ENCODE measurements around the gene ATP6V1A. TPM values are rescaled to one million over a fixed set of nuclear protein-coding genes. Genes with fewer than 3 reads are reported as not detected.

Gene ATP6V1A
- total and polyA plus RNA-seq, 2 donors = 30.0 to 39.6 TPM

- no peak for DNase-seq (ENCODE audit: low read depth in 6 of 9, low spot score in 9 of 9)
- no peaks in the 10 kb centered on the region for H3K27me3 ChIP-seq (ENCODE audit: control insufficient read depth in 2 of 2, insufficient read depth in 1 of 2, low read length in 1 of 2)
- H3K27ac ChIP-seq (ENCODE audit: low read depth in 1 of 2, low read length in 1 of 2) = no peak overlapping the region
- no peak overlapping the region for H3K4me3 ChIP-seq (ENCODE audit: low read length in 2 of 2)
- peaks cover 0 to 25% of the 10 kb centered on the region in 2 donors for H3K36me3 ChIP-seq (ENCODE audit: control insufficient read depth in 2 of 2, insufficient read depth in 2 of 2, low read length in 1 of 2)
- 99% methylated on average over 3 of the region's 3 CpGs for WGBS
- no peaks in the 10 kb centered on the region for H3K4me1 ChIP-seq (ENCODE audit: control insufficient read depth in 2 of 2, insufficient read depth in 2 of 2, low read length in 2 of 2)
- H3K9me3 ChIP-seq (ENCODE audit: control insufficient read depth in 2 of 2, insufficient read depth in 1 of 2, low read length in 1 of 2) = no peaks in the 10 kb centered on the region
Observed at GRCh38 chr3:113717818-113718217, 29.0 kb upstream of the ATP6V1A start.

- Histone ChIP-seq H3K4me3 (ENCODE audit: low read length in 2 of 2) (no peak overlapping the region), H3K27ac (ENCODE audit: low read depth in 1 of 2, low read length in 1 of 2) (no peak overlapping the region), H3K9me3 (ENCODE audit: control insufficient read depth in 2 of 2, insufficient read depth in 1 of 2, low read length in 1 of 2) (no peaks in the 10 kb centered on the region), H3K27me3 (ENCODE audit: control insufficient read depth in 2 of 2, insufficient read depth in 1 of 2, low read length in 1 of 2) (no peaks in the 10 kb centered on the region), H3K4me1 (ENCODE audit: control insufficient read depth in 2 of 2, insufficient read depth in 2 of 2, low read length in 2 of 2) (no peaks in the 10 kb centered on the region), H3K36me3 (ENCODE audit: control insufficient read depth in 2 of 2, insufficient read depth in 2 of 2, low read length in 1 of 2) (peaks cover 0 to 25% of the 10 kb centered on the region in 2 donors)
- no peak for DNase-seq (ENCODE audit: low read depth in 6 of 9, low spot score in 9 of 9)
- 95% methylated on average over 1 of the region's 1 CpG for WGBS
Observed at GRCh38 chr3:113719294-113719693, 27.5 kb upstream of the ATP6V1A start.

- no peak overlapping the region for H3K27ac ChIP-seq (ENCODE audit: low read depth in 1 of 2, low read length in 1 of 2)
- no peaks in the 10 kb centered on the region for H3K4me1 ChIP-seq (ENCODE audit: control insufficient read depth in 2 of 2, insufficient read depth in 2 of 2, low read length in 2 of 2)
- no peak overlapping the region for H3K4me3 ChIP-seq (ENCODE audit: low read length in 2 of 2)
- DNase-seq (ENCODE audit: low read depth in 6 of 9, low spot score in 9 of 9) = no peak
- peaks cover 0 to 25% of the 10 kb centered on the region in 2 donors for H3K36me3 ChIP-seq (ENCODE audit: control insufficient read depth in 2 of 2, insufficient read depth in 2 of 2, low read length in 1 of 2)
- WGBS = 95% methylated on average over 2 of the region's 2 CpGs
- no peaks in the 10 kb centered on the region for H3K9me3 ChIP-seq (ENCODE audit: control insufficient read depth in 2 of 2, insufficient read depth in 1 of 2, low read length in 1 of 2)
- no peaks in the 10 kb centered on the region for H3K27me3 ChIP-seq (ENCODE audit: control insufficient read depth in 2 of 2, insufficient read depth in 1 of 2, low read length in 1 of 2)
Observed at GRCh38 chr3:113719758-113720157, 27.1 kb upstream of the ATP6V1A start.

- no peak overlapping the region for H3K4me3 ChIP-seq (ENCODE audit: low read length in 2 of 2)
- peak in 1 of 9 donors; percentile 29 for DNase-seq (ENCODE audit: low read depth in 6 of 9, low spot score in 9 of 9)
- H3K27ac ChIP-seq (ENCODE audit: low read depth in 1 of 2, low read length in 1 of 2) = peak overlapping the region; percentile 0 to 7
- 6% methylated on average over 3 of the region's 3 CpGs for WGBS
- H3K4me1 ChIP-seq (ENCODE audit: control insufficient read depth in 2 of 2, insufficient read depth in 2 of 2, low read length in 2 of 2) = no peaks in the 10 kb centered on the region
- no peaks in the 10 kb centered on the region for H3K27me3 ChIP-seq (ENCODE audit: control insufficient read depth in 2 of 2, insufficient read depth in 1 of 2, low read length in 1 of 2)
- H3K9me3 ChIP-seq (ENCODE audit: control insufficient read depth in 2 of 2, insufficient read depth in 1 of 2, low read length in 1 of 2) = no peaks in the 10 kb centered on the region
- H3K36me3 ChIP-seq (ENCODE audit: control insufficient read depth in 2 of 2, insufficient read depth in 2 of 2, low read length in 1 of 2) = peaks cover 0 to 28% of the 10 kb centered on the region in 2 donors
Observed at GRCh38 chr3:113721636-113722035, 25.2 kb upstream of the ATP6V1A start.

- no peak for DNase-seq (ENCODE audit: low read depth in 6 of 9, low spot score in 9 of 9)
- peaks cover 0 to 12% of the 10 kb centered on the region in 2 donors for H3K36me3 ChIP-seq (ENCODE audit: control insufficient read depth in 2 of 2, insufficient read depth in 2 of 2, low read length in 1 of 2)
- H3K4me3 ChIP-seq (ENCODE audit: low read length in 2 of 2) = no peak overlapping the region
- no peaks in the 10 kb centered on the region for H3K9me3 ChIP-seq (ENCODE audit: control insufficient read depth in 2 of 2, insufficient read depth in 1 of 2, low read length in 1 of 2)
- no peak overlapping the region for H3K27ac ChIP-seq (ENCODE audit: low read depth in 1 of 2, low read length in 1 of 2)
- H3K4me1 ChIP-seq (ENCODE audit: control insufficient read depth in 2 of 2, insufficient read depth in 2 of 2, low read length in 2 of 2) = no peaks in the 10 kb centered on the region
- H3K27me3 ChIP-seq (ENCODE audit: control insufficient read depth in 2 of 2, insufficient read depth in 1 of 2, low read length in 1 of 2) = no peaks in the 10 kb centered on the region
- WGBS = 96% methylated on average over 2 of the region's 2 CpGs
Observed at GRCh38 chr3:113728661-113729060, 18.2 kb upstream of the ATP6V1A start.

- WGBS = 96% methylated on average over 1 of the region's 1 CpG
- Histone ChIP-seq H3K9me3 (ENCODE audit: control insufficient read depth in 2 of 2, insufficient read depth in 1 of 2, low read length in 1 of 2) (no peaks in the 10 kb centered on the region), H3K27ac (ENCODE audit: low read depth in 1 of 2, low read length in 1 of 2) (no peak overlapping the region), H3K4me3 (ENCODE audit: low read length in 2 of 2) (no peak overlapping the region), H3K4me1 (ENCODE audit: control insufficient read depth in 2 of 2, insufficient read depth in 2 of 2, low read length in 2 of 2) (no peaks in the 10 kb centered on the region), H3K36me3 (ENCODE audit: control insufficient read depth in 2 of 2, insufficient read depth in 2 of 2, low read length in 1 of 2) (peaks cover 0 to 10% of the 10 kb centered on the region in 2 donors), H3K27me3 (ENCODE audit: control insufficient read depth in 2 of 2, insufficient read depth in 1 of 2, low read length in 1 of 2) (no peaks in the 10 kb centered on the region)
- no peak for DNase-seq (ENCODE audit: low read depth in 6 of 9, low spot score in 9 of 9)
Observed at GRCh38 chr3:113730550-113730949, 16.3 kb upstream of the ATP6V1A start.

GRCh38 chr3:113731694-113732093, 15.1 kb upstream of the ATP6V1A start:
- DNase-seq (ENCODE audit: low read depth in 6 of 9, low spot score in 9 of 9) = no peak
- H3K36me3 ChIP-seq (ENCODE audit: control insufficient read depth in 2 of 2, insufficient read depth in 2 of 2, low read length in 1 of 2) = peaks cover 0 to 10% of the 10 kb centered on the region in 2 donors
- 73% methylated on average over 4 of the region's 4 CpGs for WGBS
- H3K4me1 ChIP-seq (ENCODE audit: control insufficient read depth in 2 of 2, insufficient read depth in 2 of 2, low read length in 2 of 2) = no peaks in the 10 kb centered on the region
- H3K4me3 ChIP-seq (ENCODE audit: low read length in 2 of 2) = no peak overlapping the region
- H3K9me3 ChIP-seq (ENCODE audit: control insufficient read depth in 2 of 2, insufficient read depth in 1 of 2, low read length in 1 of 2) = no peaks in the 10 kb centered on the region
- H3K27ac ChIP-seq (ENCODE audit: low read depth in 1 of 2, low read length in 1 of 2) = no peak overlapping the region
- H3K27me3 ChIP-seq (ENCODE audit: control insufficient read depth in 2 of 2, insufficient read depth in 1 of 2, low read length in 1 of 2) = no peaks in the 10 kb centered on the region

- DNase-seq (ENCODE audit: low read depth in 6 of 9, low spot score in 9 of 9) = peak in 8 of 9 donors; percentile 38 to 82 (median 58)
- Histone ChIP-seq H3K36me3 (ENCODE audit: control insufficient read depth in 2 of 2, insufficient read depth in 2 of 2, low read length in 1 of 2) (peaks cover 0 to 10% of the 10 kb centered on the region in 2 donors), H3K4me1 (ENCODE audit: control insufficient read depth in 2 of 2, insufficient read depth in 2 of 2, low read length in 2 of 2) (no peaks in the 10 kb centered on the region), H3K27me3 (ENCODE audit: control insufficient read depth in 2 of 2, insufficient read depth in 1 of 2, low read length in 1 of 2) (no peaks in the 10 kb centered on the region), H3K27ac (ENCODE audit: low read depth in 1 of 2, low read length in 1 of 2) (no peak overlapping the region), H3K4me3 (ENCODE audit: low read length in 2 of 2) (no peak overlapping the region), H3K9me3 (ENCODE audit: control insufficient read depth in 2 of 2, insufficient read depth in 1 of 2, low read length in 1 of 2) (no peaks in the 10 kb centered on the region)
- WGBS = 43% methylated on average over 3 of the region's 3 CpGs
Observed at GRCh38 chr3:113736548-113737089, 10.2 kb upstream of the ATP6V1A start.

- no peak for DNase-seq (ENCODE audit: low read depth in 6 of 9, low spot score in 9 of 9)
- Histone ChIP-seq H3K4me1 (ENCODE audit: control insufficient read depth in 2 of 2, insufficient read depth in 2 of 2, low read length in 2 of 2) (peaks cover 3 to 5% of the 10 kb centered on the region in 2 donors), H3K27me3 (ENCODE audit: control insufficient read depth in 2 of 2, insufficient read depth in 1 of 2, low read length in 1 of 2) (no peaks in the 10 kb centered on the region), H3K9me3 (ENCODE audit: control insufficient read depth in 2 of 2, insufficient read depth in 1 of 2, low read length in 1 of 2) (no peaks in the 10 kb centered on the region), H3K4me3 (ENCODE audit: low read length in 2 of 2) (no peak overlapping the region), H3K36me3 (ENCODE audit: control insufficient read depth in 2 of 2, insufficient read depth in 2 of 2, low read length in 1 of 2) (peaks cover 0 to 3% of the 10 kb centered on the region in 2 donors), H3K27ac (ENCODE audit: low read depth in 1 of 2, low read length in 1 of 2) (no peak overlapping the region)
- WGBS = 64% methylated on average over 5 of the region's 5 CpGs
Observed at GRCh38 chr3:113741086-113741485, 5.7 kb upstream of the ATP6V1A start.
